ENCODE results near the gene ORM1.

GRCh38 chr9:114313186-114313585 is 9.7 kb upstream of the ORM1 start:
- TF ChIP-seq EZH2 (IDR thresholded peaks at IDR 0.05; ENCODE audit: borderline replicate concordance, control insufficient read depth, low read depth, low read length), result no peak
- TF ChIP-seq, protein P1, sequence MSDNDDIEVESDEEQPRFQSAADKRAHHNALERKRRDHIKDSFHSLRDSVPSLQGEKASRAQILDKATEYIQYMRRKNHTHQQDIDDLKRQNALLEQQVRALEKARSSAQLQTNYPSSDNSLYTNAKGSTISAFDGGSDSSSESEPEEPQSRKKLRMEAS (IDR thresholded peaks at IDR 0.05; ENCODE audit: low read depth, low read length), result no peak
- no peak for TF ChIP-seq POLR2AphosphoS2 (IDR thresholded peaks at IDR 0.05; ENCODE audit: low read depth, low read length)
- TF ChIP-seq RFX5 (IDR thresholded peaks at IDR 0.05; ENCODE audit: low read depth, low read length), result no peak
- no peak for TF ChIP-seq CTCF (IDR thresholded peaks at IDR 0.05 in 2 of 3, conservative IDR thresholded peaks at IDR 0.05 in 1 of 3; ENCODE audit: control insufficient read depth in 2 of 3, extremely low read depth in 1 of 3, insufficient read depth in 1 of 3, low read depth in 3 of 3, low read length in 3 of 3)
- no peak for TF ChIP-seq BRCA1 (IDR thresholded peaks at IDR 0.05; ENCODE audit: low read depth, low read length)
- TF ChIP-seq MYC (IDR thresholded peaks at IDR 0.05; ENCODE audit: insufficient read depth, insufficient read length, insufficient replicate concordance, low read length, severe bottlenecking), result no peak
- TF ChIP-seq CHD2 (IDR thresholded peaks at IDR 0.05; ENCODE audit: borderline replicate concordance, low read depth, low read length), result no peak

Measured in GM12878 (cell line).